Measurements from ENCODE around the gene RPL18A. TPM values are rescaled to one million over a fixed set of nuclear protein-coding genes. Genes with fewer than 3 reads are reported as not detected.

RPL18A gene
- polyA plus RNA-seq (2011; rRNA removed) (624 and 696 TPM in 2 replicates), polyA plus RNA-seq (2017; fragmentation: RNase III; extraction: RNeasy Plus Mini Kit Qiagen cat#74134 plus additional on column Dnase treatment) (1,807 to 1,898 TPM (median 1,812 TPM) in 3 replicates), polyA minus RNA-seq (2011; rRNA and poly(A)+ RNA removed) (268 and 275 TPM in 2 replicates)
- 1,715 and 1,844 TPM in 2 replicates for polyA plus RNA-seq (2012; cell fraction: cytosol; rRNA removed)
- polyA plus RNA-seq (2012; cell fraction: nucleus; rRNA removed): 964 and 1,082 TPM in 2 replicates

DNA sequence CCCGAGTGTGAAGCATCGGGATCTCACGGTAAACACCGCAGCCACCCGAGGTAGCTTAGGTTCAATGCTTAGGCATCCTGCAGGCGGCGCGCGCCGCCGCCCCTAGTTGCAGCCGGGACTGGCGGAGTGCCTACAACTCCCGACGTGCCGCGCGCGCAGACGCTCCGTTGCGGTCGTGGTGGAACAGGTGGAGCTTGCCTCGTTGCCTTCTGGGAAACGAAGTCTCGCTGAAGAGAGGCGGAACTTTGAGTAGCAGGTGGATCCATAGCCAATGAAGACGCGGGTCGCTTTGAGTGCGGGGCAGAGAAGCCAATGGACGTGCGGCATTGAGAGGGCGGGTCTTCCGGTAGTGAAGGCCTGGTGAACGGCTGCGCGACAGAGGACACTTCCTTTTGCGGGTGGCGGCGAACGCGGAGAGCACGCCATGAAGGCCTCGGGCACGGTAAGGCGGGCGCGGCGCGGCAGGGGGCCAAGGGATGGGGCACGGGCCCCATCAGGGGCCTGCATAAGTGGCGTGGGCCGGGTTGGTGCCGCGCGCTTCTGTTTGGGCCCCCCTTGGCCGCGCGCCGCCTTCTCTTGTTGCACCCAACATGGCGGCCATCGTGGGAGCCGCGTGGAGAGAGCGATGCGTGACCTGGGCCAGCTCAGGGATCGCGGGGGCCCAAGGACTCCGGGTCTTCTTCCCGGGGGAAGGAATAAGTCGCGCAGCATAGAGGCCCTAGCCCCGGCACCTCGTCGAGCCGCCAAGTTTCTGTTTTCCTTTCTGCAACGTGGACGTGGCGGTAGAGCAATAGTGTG is at the start of gene RPL18A:
RPL18A (plus strand) TSS at position 378 of the 798 bp plus-strand sequence; CDS start at position 425, 47 bp downstream.
- ATAC-seq (peak; percentile 89 to 93), DNase-seq (ENCODE audit: low read depth in 1 of 2, low spot score in 1 of 2) (peak; percentile 91 to 99), FAIRE-seq (no peak)
- H3K4me2 ChIP-seq: peak within 1 kb of the TSS; percentile 91
- H3K4me1 ChIP-seq: peaks cover 33% of the 10 kb centered on the region
- ChIA-PET POLR2A (interaction anchor here (0.5 to 1.9 kb wide), 25 partner anchors 9 to 542 kb away, joined by 3 to 48 read pairs (median 5); partner anchors contain the start of genes CCDC124 and SLC5A5), CTCF (interaction anchor here (0.9 to 4.4 kb wide), 16 partner anchors 11 to 141 kb away, joined by 3 to 42 read pairs (median 4); partner anchors contain the start of genes CCDC124, MAP1S and SLC5A5)
- WGBS (ENCODE audit: missing lambda C conversion rate): under 1% methylated on average over 14 of the region's 80 CpGs
- H3K27ac ChIP-seq: peak within 1 kb of the TSS; percentile 99 to 100
- H3K4me3 ChIP-seq: peak within 1 kb of the TSS; percentile 99
- no peaks in the 10 kb centered on the region for H3K9me3 ChIP-seq
- TF ChIP-seq RFX5 (IDR thresholded peaks at IDR 0.05) (no peak), CBX2 (IDR thresholded peaks at IDR 0.05; ENCODE audit: borderline replicate concordance, low read depth) (no peak), HDAC2 (IDR thresholded peaks at IDR 0.05) (no peak), MYC (IDR thresholded peaks at IDR 0.05; ENCODE audit: borderline replicate concordance, low read length) (peak; percentile 37; the same call in 1 of the 2 replicates), PHF8 (IDR thresholded peaks at IDR 0.05; ENCODE audit: borderline replicate concordance, low read depth) (peak; percentile 90), RCOR1 (IDR thresholded peaks at IDR 0.05; ENCODE audit: low read depth, low read length) (no peak), RAD21 (conservative IDR thresholded peaks at IDR 0.05 in 1 of 2, IDR thresholded peaks at IDR 0.05 in 1 of 2) (peak; percentile 44 to 57), FOXS1 (CRISPR knock-in tag; IDR thresholded peaks at IDR 0.05) (no peak), SMC3 (IDR thresholded peaks at IDR 0.05) (peak; percentile 59), NR3C1 (IDR thresholded peaks at IDR 0.05) (no peak), NPAS2 (CRISPR knock-in tag; IDR thresholded peaks at IDR 0.05; ENCODE audit: borderline replicate concordance) (no peak), ZNF302 (CRISPR knock-in tag; IDR thresholded peaks at IDR 0.05) (no peak), RNF2 (IDR thresholded peaks at IDR 0.05; ENCODE audit: borderline replicate concordance, low read depth) (no peak), EP300 (IDR thresholded peaks at IDR 0.05) (no peak), JUN (IDR thresholded peaks at IDR 0.05) (peak; percentile 82 to 98), HOXB5 (CRISPR knock-in tag; IDR thresholded peaks at IDR 0.05) (no peak), JUNB (IDR thresholded peaks at IDR 0.05) (no peak), HOXB13 (CRISPR knock-in tag; IDR thresholded peaks at IDR 0.05; ENCODE audit: low read depth) (no peak), ESRRA (IDR thresholded peaks at IDR 0.05; ENCODE audit: borderline replicate concordance, low read length) (no peak), SREBF2 (IDR thresholded peaks at IDR 0.05) (no peak), TP53 (CRISPR knock-in tag; IDR thresholded peaks at IDR 0.05) (no peak), TFCP2L1 (CRISPR knock-in tag; IDR thresholded peaks at IDR 0.05) (no peak), POLR2A (IDR thresholded peaks at IDR 0.05; ENCODE audit: low read length) (peak; percentile 68), FOSB (CRISPR knock-in tag; IDR thresholded peaks at IDR 0.05) (no peak), MAFK (IDR thresholded peaks at IDR 0.05; ENCODE audit: partially characterized antibody) (no peak), ZFP36 (IDR thresholded peaks at IDR 0.05; ENCODE audit: borderline replicate concordance, partially characterized antibody) (no peak), EHMT2 (IDR thresholded peaks at IDR 0.05; ENCODE audit: low read depth) (no peak), HEYL (CRISPR knock-in tag; IDR thresholded peaks at IDR 0.05) (no peak), ZC3H11A (IDR thresholded peaks at IDR 0.05) (no peak)
- TF ChIP-seq, protein P1, sequence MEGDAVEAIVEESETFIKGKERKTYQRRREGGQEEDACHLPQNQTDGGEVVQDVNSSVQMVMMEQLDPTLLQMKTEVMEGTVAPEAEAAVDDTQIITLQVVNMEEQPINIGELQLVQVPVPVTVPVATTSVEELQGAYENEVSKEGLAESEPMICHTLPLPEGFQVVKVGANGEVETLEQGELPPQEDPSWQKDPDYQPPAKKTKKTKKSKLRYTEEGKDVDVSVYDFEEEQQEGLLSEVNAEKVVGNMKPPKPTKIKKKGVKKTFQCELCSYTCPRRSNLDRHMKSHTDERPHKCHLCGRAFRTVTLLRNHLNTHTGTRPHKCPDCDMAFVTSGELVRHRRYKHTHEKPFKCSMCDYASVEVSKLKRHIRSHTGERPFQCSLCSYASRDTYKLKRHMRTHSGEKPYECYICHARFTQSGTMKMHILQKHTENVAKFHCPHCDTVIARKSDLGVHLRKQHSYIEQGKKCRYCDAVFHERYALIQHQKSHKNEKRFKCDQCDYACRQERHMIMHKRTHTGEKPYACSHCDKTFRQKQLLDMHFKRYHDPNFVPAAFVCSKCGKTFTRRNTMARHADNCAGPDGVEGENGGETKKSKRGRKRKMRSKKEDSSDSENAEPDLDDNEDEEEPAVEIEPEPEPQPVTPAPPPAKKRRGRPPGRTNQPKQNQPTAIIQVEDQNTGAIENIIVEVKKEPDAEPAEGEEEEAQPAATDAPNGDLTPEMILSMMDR (IDR thresholded peaks at IDR 0.05): peak; percentile 71
- TF ChIP-seq, protein P2, sequence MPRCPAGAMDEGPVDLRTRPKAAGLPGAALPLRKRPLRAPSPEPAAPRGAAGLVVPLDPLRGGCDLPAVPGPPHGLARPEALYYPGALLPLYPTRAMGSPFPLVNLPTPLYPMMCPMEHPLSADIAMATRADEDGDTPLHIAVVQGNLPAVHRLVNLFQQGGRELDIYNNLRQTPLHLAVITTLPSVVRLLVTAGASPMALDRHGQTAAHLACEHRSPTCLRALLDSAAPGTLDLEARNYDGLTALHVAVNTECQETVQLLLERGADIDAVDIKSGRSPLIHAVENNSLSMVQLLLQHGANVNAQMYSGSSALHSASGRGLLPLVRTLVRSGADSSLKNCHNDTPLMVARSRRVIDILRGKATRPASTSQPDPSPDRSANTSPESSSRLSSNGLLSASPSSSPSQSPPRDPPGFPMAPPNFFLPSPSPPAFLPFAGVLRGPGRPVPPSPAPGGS (IDR thresholded peaks at IDR 0.05): peak; percentile 94
- TF ChIP-seq, protein P3, sequence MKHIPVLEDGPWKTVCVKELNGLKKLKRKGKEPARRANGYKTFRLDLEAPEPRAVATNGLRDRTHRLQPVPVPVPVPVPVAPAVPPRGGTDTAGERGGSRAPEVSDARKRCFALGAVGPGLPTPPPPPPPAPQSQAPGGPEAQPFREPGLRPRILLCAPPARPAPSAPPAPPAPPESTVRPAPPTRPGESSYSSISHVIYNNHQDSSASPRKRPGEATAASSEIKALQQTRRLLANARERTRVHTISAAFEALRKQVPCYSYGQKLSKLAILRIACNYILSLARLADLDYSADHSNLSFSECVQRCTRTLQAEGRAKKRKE (CRISPR knock-in tag; IDR thresholded peaks at IDR 0.05; ENCODE audit: low read depth): no peak
- TF ChIP-seq, protein P4, sequence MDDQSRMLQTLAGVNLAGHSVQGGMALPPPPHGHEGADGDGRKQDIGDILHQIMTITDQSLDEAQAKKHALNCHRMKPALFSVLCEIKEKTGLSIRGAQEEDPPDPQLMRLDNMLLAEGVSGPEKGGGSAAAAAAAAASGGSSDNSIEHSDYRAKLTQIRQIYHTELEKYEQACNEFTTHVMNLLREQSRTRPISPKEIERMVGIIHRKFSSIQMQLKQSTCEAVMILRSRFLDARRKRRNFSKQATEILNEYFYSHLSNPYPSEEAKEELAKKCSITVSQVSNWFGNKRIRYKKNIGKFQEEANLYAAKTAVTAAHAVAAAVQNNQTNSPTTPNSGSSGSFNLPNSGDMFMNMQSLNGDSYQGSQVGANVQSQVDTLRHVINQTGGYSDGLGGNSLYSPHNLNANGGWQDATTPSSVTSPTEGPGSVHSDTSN (IDR thresholded peaks at IDR 0.05): peak; percentile 95
- TF ChIP-seq, protein P5, sequence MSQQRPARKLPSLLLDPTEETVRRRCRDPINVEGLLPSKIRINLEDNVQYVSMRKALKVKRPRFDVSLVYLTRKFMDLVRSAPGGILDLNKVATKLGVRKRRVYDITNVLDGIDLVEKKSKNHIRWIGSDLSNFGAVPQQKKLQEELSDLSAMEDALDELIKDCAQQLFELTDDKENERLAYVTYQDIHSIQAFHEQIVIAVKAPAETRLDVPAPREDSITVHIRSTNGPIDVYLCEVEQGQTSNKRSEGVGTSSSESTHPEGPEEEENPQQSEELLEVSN (IDR thresholded peaks at IDR 0.05; ENCODE audit: borderline replicate concordance, low read depth): no peak
